AG08396 (cell line): ENCODE data around the gene SNHG17.

Experiments used
- DNase-seq: peaks from one replicate; pipeline ENCODE4 v3.0.0; 2012; ENCODE audit warnings: low spot score, mixed read lengths

SNHG17 gene

GRCh38 chr20:38373231-38373867, 61.8 kb downstream of the SNHG17 start:
- no peak for DNase-seq

GRCh38 chr20:38372806-38373205, 62.3 kb downstream of the SNHG17 start:
- no peak for DNase-seq
